Measurements from ENCODE around the gene TSSK6.

The TSSK6 gene

DNA sequence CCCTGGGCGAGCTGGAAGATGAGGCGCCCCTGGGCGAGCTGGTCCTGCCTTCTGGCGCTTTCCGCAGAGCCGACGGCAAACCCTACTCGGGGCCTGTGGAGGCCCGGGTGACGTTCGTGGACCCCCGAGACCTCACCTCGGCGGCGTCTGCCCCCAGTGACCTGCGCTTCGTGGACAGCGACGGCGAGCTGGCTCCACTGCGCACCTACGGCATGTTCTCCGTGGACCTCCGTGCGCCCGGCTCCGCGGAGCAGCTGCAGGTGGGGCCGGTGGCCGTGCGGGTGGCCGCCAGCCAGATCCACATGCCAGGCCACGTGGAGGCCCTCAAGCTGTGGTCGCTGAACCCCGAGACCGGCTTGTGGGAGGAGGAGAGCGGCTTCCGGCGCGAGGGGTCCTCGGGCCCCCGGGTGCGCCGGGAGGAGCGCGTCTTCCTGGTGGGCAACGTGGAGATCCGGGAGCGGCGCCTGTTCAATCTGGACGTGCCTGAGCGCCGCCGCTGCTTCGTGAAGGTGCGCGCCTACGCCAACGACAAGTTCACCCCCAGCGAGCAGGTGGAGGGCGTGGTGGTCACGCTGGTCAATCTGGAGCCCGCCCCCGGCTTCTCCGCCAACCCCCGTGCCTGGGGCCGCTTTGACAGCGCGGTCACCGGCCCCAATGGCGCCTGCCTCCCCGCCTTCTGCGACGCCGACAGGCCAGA, 29.1 kb upstream of the TSSK6 start:
- no peak for DNase-seq

DNA sequence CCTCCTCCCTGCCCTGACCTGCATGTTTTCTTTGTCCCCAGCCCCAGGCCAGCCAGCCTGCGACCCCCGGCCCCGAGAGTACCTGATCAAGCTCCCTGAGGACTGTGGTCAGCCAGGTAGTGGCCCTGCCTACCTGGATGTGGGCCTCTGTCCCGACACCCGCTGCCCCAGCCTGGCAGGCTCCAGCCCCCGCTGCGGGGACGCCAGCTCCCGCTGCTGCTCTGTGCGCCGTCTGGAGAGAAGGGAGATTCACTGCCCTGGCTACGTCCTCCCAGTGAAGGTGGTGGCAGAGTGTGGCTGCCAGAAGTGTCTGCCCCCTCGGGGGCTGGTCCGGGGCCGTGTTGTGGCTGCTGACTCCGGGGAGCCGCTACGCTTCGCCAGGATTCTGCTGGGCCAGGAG, 28.3 kb upstream of the TSSK6 start:
- DNase-seq = no peak

DNA sequence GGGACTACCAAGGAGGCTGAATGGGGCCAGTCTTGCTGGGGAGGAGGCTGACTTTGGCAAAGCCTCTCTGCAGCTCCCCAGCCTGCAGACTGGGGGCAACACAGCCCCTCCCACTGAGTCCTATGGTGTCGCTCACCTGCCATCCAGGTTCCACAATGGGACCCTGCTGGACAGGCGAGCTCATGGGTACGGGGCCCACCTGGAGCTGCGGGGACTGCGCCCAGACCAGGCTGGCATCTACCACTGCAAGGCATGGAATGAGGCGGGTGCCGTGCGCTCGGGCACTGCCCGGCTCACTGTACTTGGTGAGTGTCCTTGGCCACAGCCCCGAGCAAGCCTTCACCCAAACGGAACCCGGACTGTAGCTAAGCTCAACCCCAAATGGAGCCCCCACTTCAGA, 27.8 kb upstream of the TSSK6 start:
- DNase-seq = no peak

DNA sequence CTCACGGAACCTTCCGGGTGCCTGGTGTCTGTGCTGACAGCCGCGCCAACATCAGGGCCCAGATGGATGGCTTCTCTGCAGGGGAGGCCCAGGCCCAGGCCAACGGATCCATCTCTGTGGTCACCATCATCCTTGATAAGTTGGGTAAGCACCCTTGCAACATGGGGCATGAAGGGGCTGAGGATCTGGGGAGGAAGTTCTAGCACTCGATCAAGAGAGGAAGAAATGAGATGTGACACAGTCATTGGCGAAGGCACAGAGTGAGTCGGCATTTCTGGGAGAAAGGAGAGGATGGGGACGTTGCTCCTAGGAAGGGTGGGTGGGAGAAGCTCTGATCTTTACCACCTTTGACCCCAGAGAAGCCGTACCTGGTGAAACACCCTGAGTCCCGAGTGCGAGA, 27.2 kb upstream of the TSSK6 start:
- DNase-seq = no peak

DNA sequence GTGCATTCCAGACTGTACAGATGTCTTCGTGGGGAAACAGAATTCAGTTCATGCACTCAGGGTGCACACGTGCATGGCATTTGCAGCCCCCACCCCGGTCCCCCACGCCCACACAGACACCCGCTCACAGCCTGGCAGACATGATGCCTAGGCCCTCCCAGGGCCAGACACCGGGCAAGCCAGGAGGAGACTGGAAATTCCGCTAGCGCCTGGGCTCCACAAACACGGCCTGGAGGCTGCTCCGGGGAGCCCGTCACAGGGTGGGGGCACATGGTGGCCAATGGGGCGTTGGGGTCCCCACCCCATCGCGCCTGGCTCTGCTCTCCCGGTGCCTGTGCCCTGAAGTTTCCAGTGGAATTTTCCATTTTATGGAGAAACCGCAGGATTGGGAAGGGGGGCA, 26.3 kb upstream of the TSSK6 start:
- DNase-seq = no peak

DNA sequence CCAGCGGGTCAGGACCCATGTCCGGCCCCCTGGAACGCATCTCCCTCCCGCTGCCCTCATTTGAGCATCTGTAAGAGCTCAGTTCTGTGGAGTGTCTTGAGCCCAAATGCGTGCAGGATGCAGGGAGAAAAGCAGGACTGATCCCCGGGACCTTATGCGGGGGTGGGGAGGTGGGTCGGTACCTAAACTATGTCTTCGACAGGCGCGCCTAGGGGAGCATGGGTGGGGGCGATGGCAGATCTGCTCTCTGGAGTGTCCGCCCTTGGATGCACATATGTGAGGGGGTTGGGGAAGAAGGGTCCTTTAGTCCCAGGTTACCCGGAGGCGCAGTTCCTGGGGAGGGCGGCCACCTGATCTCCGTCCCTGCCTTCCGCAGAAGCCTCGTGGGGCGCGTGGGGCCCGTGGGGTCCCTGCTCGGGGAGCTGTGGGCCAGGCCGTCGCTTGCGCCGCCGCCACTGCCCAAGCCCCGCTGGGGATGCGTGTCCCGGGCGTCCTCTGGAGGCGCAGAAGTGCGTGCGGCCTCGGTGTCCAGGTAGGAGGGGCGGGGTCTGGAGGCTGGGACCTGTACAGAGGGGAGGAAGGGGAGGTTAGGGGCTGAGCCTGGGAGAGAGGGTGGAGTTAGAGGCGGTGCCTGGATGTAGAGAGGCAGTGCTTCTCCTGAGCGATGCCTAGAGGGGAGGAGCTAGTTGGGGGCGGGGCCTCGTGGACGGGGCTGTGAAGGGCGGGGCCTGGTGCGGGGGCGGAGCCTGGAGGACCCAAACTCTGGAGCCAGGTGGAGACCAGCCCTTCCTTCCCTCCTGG, 25.6 kb upstream of the TSSK6 start:
- no peak for DNase-seq

DNA sequence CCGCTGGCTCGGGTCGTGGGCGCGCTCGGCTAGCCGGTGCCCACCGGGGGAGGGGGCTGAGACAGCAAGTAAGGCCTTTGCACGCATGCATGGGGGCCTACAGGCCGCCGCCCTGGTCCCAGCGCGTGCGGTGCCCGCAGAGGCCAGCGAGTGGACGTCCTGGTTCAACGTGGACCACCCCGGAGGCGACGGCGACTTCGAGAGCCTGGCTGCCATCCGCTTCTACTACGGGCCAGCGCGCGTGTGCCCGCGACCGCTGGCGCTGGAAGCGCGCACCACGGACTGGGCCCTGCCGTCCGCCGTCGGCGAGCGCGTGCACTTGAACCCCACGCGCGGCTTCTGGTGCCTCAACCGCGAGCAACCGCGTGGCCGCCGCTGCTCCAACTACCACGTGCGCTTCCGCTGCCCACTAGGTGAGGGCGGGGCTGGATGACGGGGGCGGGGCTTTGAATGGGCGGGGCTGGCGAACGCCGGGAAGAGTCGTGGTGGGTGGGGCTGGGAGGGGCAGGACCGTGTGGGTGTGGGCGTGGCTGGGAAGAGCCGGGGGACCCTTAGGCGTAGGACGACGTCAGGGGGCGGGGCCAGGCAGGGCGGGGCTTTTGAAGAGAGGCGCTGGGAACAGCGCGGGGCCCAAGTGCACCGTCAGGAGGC, 24.8 kb upstream of the TSSK6 start:
- DNase-seq = no peak

DNA sequence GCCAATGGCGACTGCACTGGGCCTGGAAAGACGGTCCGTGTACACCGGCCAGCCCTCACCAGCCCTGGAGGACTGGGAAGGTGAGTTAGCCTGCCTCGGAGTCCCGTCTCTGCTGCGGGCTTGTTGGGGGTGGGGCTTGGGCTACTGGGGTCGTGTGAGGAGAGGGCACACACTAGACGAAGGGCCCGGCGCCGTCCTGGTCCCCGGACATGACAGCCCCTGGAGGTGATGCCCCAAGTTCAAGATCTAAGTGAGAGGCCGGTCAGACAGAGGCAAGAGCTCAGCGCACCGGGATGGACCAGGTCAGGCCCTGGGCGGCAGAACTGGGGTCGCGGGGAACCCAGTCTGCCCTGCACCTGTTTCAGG, 24.3 kb upstream of the TSSK6 start:
- DNase-seq = no peak

DNA sequence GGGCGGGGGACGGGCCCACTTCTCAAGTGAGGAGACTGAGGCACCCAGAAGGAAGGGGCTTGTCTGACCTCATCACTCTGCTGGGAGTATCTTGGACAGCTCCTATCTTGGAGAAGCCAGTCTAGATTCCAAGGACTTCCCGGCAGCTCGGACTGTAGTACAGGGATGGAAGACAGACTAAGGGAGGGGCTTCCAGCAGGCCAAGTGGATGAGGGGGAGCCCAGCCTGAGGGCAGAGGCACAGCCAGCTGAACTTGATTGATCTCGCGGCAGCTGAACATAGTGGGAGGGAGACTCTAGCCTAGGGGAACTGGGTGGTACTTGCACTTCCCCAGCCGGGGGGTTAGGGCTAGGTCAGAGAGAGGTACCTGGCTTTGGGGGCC, 23.4 kb upstream of the TSSK6 start:
- DNase-seq = no peak

DNA sequence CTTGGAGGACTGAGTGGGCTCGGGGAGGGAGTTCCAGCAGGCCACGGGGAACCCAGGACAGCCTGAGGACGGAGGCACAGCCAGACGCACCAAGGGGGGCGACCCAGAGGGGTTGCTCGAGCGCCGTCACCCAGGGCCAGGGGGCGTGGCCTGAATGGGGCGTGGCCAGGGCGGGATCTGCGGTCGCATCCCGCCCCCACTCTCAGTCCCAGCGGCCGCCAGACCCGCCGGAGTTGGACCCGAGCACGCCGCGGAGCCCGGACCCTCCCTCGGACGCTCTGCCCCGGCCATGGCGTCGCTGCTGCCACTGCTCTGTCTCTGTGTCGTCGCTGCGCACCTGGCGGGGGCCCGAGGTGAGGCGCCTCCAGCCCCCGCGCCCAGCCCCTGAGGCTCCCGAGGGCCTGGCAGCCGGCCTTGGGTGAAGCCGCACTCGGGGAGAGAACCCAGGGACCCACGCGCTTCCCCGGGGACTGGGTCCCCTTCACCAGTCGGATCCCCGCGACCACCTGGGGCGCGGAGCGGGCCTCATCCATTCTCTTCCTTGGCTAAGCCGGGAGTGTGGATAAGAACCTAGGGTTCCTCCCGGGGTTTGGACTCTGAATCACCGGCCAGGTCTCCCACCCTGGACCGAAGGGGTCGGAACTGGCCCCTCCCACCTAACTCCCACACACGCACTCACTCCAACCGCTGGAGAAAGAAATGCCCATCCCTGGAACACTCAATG, 22.9 kb upstream of the TSSK6 start, which contains the start of gene CILP2:
Gene CILP2 (plus strand): TSS at position 205 of the 724 bp plus-strand sequence. CDS start 85 bp downstream, at position 290.
- peak; percentile 33 for DNase-seq

DNA sequence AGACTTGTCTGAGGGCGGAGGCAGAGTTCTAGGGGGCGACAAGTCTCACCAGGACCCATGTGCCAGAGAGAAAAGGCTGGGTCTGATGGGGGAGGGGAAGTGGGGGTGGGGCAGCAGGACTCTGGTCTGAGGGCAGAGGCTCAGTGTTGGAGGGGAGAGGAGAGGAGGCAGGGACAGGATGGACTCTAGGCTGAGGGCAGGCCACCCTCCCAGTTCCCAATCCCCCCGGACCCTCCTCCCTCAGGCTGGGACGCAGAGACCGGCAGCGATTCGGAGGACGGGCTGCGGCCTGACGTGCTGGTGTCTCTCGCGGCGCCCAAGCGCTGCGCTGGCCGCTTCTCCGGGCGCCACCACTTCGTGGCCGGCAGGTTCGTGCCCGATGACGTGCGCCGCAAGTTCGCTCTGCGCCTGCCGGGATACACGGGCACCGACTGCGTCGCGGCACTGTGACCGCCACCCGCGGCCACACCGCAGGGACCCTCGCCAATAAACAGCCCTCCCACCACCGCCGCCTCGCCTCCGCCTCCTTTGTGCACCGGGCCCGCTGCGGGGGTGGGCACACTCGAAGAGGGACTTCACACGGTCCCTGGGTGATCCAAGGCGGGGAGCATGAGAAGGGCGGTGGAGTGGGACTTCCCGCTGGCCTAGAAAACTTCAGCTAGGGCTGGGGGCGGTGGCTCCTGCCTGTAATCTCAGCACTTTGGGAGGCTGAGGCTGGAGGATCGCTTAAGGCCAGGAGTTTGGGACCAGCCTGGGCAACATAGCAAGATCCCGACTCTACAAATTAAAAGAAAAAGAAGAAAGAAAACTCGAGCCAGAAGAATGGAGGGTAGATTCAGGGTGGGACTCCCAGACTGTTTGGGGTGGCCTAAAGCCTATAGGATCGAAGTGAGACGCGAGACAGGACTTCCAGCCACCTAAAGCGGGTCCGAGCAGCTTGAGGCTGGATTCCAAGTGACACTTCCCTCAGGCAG, 22.0 kb upstream of the TSSK6 start:
- no peak for DNase-seq

DNA sequence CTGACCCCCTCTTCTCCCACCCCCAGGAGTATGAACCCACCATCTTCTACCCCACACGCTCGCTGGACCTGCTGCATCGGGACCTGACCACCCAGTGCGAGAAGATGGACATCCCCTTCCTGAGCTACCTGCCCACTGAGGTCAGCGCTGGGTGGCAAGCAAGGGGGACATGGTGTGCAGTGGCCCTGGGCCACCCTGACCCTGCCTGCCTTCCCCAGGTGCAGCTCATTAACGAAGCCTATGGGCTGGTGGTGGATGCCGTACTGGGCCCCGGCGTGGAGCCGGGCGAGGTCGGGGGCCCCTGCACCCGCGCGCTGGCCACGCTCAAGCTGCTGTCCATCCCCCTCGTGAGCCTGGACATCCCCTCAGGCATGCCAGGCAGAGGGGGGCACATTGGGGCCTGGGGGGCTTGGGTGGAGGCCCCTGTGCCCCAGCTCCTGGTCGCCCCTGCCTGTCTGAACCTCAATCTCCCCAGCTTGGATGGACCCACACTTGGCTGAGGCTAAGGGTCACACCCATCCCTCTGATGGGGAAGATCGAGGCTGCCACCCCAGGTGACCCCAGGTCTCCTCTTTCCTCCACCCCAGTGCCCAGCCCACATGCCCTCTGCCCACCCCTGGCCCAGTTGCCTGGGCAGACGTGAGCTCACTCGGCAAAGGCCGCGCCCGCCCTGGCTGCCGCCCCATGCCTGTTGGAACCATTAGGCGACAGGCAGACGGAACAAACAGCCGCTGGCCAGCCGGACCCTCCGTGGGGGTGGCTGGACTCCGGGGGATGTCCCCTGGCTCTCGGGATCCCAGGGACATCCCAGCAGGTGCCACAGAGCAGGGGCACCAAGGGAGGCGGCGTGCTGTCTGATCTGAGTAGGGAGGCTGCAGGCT, 20.2 kb upstream of the TSSK6 start:
- no peak for DNase-seq

DNA sequence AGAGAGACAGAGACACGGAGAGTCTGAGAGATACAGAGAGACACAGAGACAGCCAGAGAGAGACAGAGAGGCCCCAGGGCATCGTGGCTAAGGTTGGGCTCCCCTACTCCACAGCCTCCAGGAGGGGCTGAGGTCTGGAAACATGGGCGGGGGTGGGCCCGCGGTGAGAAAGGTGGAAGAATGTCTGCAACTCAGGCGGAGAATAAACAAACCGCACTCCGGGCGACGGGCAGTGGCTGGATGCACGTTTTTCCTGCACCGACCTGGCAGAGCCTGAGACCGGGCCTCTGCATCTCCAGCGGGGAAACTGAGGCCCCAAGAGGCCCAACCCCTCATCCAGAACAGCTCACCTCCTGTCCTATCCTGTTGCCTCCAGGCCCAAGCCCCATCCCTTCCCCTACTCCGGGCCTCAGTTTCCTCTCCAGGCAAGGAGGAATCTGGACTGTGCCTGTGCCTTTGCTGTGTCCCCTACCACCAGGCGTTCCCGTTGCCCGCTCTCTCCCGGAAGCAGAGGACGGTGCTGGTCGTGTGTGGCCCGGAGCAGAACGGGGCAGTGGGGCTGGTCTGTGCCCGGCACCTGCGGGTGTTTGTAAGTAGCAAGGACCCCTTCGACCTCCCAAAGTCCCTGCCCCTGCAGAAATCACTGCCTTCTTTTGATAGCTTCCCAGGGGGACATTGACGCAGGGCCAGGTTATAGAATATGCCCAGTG, 19.4 kb upstream of the TSSK6 start:
- no peak for DNase-seq

DNA sequence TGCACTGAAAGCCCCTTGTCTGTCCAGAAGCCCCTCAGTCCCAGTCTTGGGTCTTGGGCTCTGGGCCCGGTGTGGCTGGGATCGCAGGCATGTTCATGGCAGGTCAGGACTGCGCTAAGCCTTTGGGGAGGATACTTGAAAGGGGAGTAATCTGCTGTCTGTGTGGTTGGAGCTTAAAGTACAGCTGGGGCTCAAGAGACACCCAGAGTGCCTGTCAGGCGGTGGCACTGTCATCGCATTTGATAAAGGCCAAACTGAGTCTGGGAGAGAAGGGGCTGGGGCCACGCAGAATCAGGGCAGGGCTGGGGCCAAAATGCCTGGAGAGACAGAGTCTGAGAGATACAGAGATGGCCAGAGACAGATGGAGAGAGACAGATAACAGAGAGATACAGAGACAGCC, 18.5 kb upstream of the TSSK6 start:
- no peak for DNase-seq

DNA sequence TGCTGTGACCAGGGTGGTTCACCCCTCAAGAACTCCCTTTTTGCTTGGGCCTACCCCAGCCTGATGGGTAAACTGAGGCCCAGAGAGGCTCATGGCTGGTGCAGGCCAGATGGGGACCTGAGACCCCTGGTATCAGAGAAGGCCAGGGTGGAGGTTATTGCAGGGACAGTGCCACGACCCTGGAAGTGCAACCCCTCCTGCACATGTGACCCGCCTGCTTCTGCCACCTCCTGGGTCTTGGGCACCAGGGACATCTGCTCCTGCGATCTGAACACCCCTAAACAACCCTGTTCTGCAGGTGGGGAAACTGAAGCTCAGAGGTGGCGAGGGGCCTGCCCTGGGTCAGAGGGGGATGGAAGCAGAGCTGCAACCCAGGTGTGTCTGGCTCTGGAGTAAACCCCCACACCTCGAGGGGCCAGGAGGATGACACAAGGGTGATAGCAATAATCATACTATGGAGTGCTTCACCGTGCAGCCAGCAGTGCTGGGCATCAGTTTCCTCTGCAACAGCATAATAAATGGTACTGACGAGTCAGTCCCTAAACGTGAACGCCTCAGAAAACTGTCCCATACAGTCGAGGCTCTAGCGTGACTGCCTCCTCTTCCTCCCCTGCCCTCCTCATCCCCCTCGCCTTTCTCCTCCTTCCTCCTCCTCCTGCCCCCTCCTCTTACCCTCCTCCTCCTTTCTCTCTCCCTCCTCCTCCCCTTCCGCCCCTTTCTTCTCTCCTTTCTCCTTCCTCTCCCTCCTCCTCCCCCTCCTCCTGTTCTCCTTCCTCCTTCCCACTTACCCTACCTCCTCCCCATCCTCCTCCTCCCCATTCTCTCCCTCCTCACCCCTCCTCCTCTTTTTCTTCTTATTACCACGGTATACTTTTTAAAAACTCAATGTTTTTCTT, 17.7 kb upstream of the TSSK6 start:
- no peak for DNase-seq

DNA sequence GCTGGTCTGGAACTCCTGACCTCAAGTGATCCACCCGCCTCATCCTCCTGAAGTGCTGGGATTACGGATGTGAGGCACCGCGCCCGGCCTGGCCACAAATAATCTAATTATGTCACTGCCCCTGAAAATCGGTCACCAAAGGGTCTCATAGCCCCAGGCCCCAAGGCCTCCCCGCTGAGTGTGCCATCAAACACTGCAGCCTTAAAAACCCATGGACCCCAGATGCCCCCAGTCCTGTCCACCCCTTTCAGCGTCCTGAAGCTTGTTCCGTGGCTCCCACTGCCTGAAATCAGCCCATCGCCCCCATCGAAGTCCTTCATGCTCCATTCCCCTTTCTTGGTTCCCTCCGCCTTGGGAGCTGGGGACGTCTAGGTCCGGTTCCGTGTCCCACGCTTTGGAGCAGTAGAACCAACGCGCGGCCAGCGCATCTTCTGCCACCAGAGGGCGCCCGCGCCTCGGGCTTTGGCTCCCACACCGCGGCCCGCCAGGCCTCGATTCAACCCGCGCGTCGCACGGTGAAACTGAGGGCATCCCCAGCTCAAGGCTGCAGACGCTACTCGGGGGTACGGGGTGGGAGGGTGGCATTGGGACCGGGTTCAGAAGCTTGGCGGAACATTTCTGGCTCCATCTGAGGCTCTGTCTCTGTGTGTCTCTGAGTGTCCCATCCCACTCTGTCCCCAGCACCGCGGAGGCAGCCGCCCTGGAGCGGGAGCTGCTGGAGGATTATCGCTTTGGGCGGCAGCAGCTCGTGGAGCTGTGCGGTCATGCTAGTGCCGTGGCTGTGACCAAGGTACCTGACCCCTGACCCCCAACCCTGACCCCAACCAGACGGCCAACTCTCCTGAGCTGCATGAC, 16.8 kb upstream of the TSSK6 start:
- DNase-seq = peak; percentile 40

DNA sequence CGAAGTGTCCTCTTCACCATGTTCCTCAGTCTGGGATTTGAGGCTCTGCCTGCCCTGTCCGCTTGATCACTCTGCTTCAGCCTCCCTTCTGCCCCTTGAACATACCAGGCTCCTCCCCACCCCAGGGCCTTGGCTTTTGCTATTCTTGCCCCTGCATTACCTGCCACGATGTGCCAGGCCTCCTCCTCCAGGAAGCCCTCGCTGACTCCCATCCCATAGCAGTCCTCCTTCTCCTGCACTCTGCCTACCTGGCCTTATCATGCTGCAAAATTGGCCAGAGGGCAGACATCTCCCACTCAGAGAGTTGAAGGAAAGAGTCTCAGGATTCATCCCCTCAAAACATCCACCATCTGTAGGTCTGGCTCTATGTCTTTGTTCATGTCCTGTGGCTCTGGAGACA, 15.5 kb upstream of the TSSK6 start:
- no peak for DNase-seq

DNA sequence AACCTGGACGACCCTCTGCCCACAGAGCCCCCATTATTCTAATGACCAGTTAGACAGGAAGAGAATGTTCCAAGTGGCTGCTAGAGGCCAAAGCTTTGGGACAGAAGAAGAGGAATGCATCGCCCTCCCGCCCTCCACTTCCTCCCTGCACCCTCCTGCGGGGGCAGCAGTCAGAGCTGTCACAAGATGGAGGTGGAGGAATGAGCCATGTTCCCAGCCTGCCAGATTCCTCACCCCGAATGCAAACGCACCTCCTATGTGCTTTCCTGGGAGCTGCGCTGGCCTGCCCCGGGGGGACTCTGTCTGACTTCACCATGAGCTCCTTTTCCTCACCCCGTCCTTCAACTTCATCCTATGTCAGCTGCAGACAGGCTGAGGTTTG, 15.1 kb upstream of the TSSK6 start:
- DNase-seq = no peak

All from NCI-H2171 treated with DMSO at 0.1 percent for 48 hours (cell line).